Nephron (organoid): Measurements from ENCODE around the gene TTC24.
A peak's percentile ranks its signal among the peaks of the same experiment; 100 is the strongest.
"Not testable (repeated sequence)": the region's sequence is repeated elsewhere in the genome, so short reads cannot be mapped to it uniquely, and the experiment has no call there.

Experiments used
- H3K27ac Mint-ChIP-seq, 3 experiments: 2 replicates each; pipeline ENCODE4 v1.8.0; 2020; ENCODE audit warnings: mixed read lengths in 3 of 3, mild to moderate bottlenecking in 2 of 3, moderate library complexity in 1 of 3
- H3K27me3 Mint-ChIP-seq: 2 replicates; pipeline ENCODE4 v1.8.0; 2021; ENCODE audit warnings: low read depth, mild to moderate bottlenecking, moderate library complexity, mixed read lengths
- H3K36me3 Mint-ChIP-seq: 2 replicates; pipeline ENCODE4 v1.8.0; 2020; ENCODE audit warnings: low read depth, mixed read lengths
- H3K4me1 Mint-ChIP-seq: 2 replicates; pipeline ENCODE4 v1.8.0; 2020; ENCODE audit warnings: mixed read lengths
- H3K4me3 Mint-ChIP-seq, 3 experiments: 2 replicates each; pipeline ENCODE4 v1.8.0; 2020; ENCODE audit warnings: mild to moderate bottlenecking in 3 of 3, mixed read lengths in 3 of 3, moderate library complexity in 2 of 3
- H3K9me3 Mint-ChIP-seq: 2 replicates; pipeline ENCODE4 v1.8.0; 2020; ENCODE audit warnings: mixed read lengths
- CTCF ChIP-seq, 3 experiments: fragments of 200-600 bp; sonication (generic); IDR thresholded peaks; one replicate each; pipeline ENCODE4 v1.5.0; 2021; ENCODE audit warnings: antibody characterized with exemption in 3 of 3; ENCODE audit not compliant: unreplicated experiment in 3 of 3

Gene TTC24

GRCh38 chr1:156625436-156626078 is 46.0 kb downstream of the TTC24 start:
- H3K27me3 Mint-ChIP-seq, result peaks cover 91% of the 10 kb centered on the region
- peaks cover 8% of the 10 kb centered on the region for H3K4me1 Mint-ChIP-seq
- peaks cover 4% of the 10 kb centered on the region for H3K9me3 Mint-ChIP-seq
- H3K27ac Mint-ChIP-seq, result no peak overlapping the region
- TF ChIP-seq CTCF (IDR thresholded peaks at IDR 0.05; ENCODE audit: unreplicated experiment in 3 of 3), result peak; percentile 71 to 93 (median 79)
- H3K36me3 Mint-ChIP-seq, result peaks cover 3% of the 10 kb centered on the region
- peak overlapping the region; percentile 64 to 74 (median 73) for H3K4me3 Mint-ChIP-seq

- H3K4me1 Mint-ChIP-seq, result peaks cover 8% of the 10 kb centered on the region
- H3K4me3 Mint-ChIP-seq, result peak overlapping the region; percentile 64 to 74 (median 73)
- no peak for TF ChIP-seq CTCF (IDR thresholded peaks at IDR 0.05; ENCODE audit: unreplicated experiment in 3 of 3)
- peaks cover 3% of the 10 kb centered on the region for H3K36me3 Mint-ChIP-seq
- peaks cover 91% of the 10 kb centered on the region for H3K27me3 Mint-ChIP-seq
- peaks cover 4% of the 10 kb centered on the region for H3K9me3 Mint-ChIP-seq
- H3K27ac Mint-ChIP-seq, result no peak overlapping the region
These were observed 46.5 kb downstream of the TTC24 start for GRCh38 chr1:156626079-156626438.

GRCh38 chr1:156627313-156627880 is 47.9 kb downstream of the TTC24 start:
- Mint-ChIP-seq H3K27ac (no peak overlapping the region), H3K27me3 (peaks cover 91% of the 10 kb centered on the region), H3K4me3 (peak overlapping the region in 1 of 3 experiments; percentile 5), H3K4me1 (peaks cover 8% of the 10 kb centered on the region), H3K9me3 (peaks cover 4% of the 10 kb centered on the region), H3K36me3 (peaks cover 3% of the 10 kb centered on the region)
- TF ChIP-seq CTCF (IDR thresholded peaks at IDR 0.05; ENCODE audit: unreplicated experiment in 3 of 3), result peak; percentile 46 to 64 (median 58)

GRCh38 chr1:156629823-156630449 is 50.4 kb downstream of the TTC24 start:
- H3K27ac Mint-ChIP-seq, result no peak overlapping the region
- H3K4me3 Mint-ChIP-seq, result no peak overlapping the region
- TF ChIP-seq CTCF (IDR thresholded peaks at IDR 0.05; ENCODE audit: unreplicated experiment in 3 of 3), result no peak
- H3K36me3 Mint-ChIP-seq, result no peaks in the 10 kb centered on the region
- H3K9me3 Mint-ChIP-seq, result peaks cover 4% of the 10 kb centered on the region
- peaks cover 8% of the 10 kb centered on the region for H3K4me1 Mint-ChIP-seq
- peaks cover 89% of the 10 kb centered on the region for H3K27me3 Mint-ChIP-seq

- H3K4me3 Mint-ChIP-seq, H3K4me1 Mint-ChIP-seq, H3K36me3 Mint-ChIP-seq, H3K9me3 Mint-ChIP-seq, H3K27ac Mint-ChIP-seq: not testable (repeated sequence)
- peaks cover 89% of the 10 kb centered on the region for H3K27me3 Mint-ChIP-seq
These were observed 51.6 kb downstream of the TTC24 start for GRCh38 chr1:156631152-156631551.

GRCh38 chr1:156632355-156632754 is 52.8 kb downstream of the TTC24 start:
- H3K9me3 Mint-ChIP-seq, result peaks cover 2% of the 10 kb centered on the region
- no peaks in the 10 kb centered on the region for H3K4me1 Mint-ChIP-seq
- TF ChIP-seq CTCF (IDR thresholded peaks at IDR 0.05; ENCODE audit: unreplicated experiment in 3 of 3), result no peak
- no peak overlapping the region for H3K4me3 Mint-ChIP-seq
- peaks cover 90% of the 10 kb centered on the region for H3K27me3 Mint-ChIP-seq
- H3K36me3 Mint-ChIP-seq, result no peaks in the 10 kb centered on the region
- H3K27ac Mint-ChIP-seq, result no peak overlapping the region
